Effector memory CD8-positive, alpha-beta T cell (primary cell): ENCODE data around the gene PADI4.

ENCODE experiments used
- ATAC-seq: fragments of 150-1000 bp; cut with Tn5 transposase; replicated peaks from 2 replicates; pipeline ENCODE4 v1.10.0; 2021; ENCODE audit warnings: mild to moderate bottlenecking, moderate library complexity
- DNase-seq, 3 experiments: peaks; one replicate each; pipeline ENCODE4 v3.0.0; 2021
- H3K27ac Mint-ChIP-seq, 2 donors: one replicate each; pipeline ENCODE4 v1.8.0; 2022; ENCODE audit warnings: mild to moderate bottlenecking in 2 of 2, mixed read lengths in 2 of 2, moderate library complexity in 2 of 2
- H3K27me3 Mint-ChIP-seq, 2 donors: one replicate each; pipeline ENCODE4 v1.8.0; 2022; ENCODE audit warnings: mixed read lengths in 2 of 2
- H3K36me3 Mint-ChIP-seq: one replicate; pipeline ENCODE4 v1.8.0; 2022; ENCODE audit warnings: mild to moderate bottlenecking, moderate library complexity, mixed read lengths; ENCODE audit not compliant: insufficient read depth
- H3K4me1 Mint-ChIP-seq, 2 donors: one replicate each; pipeline ENCODE4 v1.8.0; 2022; ENCODE audit warnings: low read depth in 2 of 2, mixed read lengths in 2 of 2
- H3K4me3 Mint-ChIP-seq, 2 donors: one replicate each; pipeline ENCODE4 v1.8.0; 2022; ENCODE audit warnings: mild to moderate bottlenecking in 2 of 2, mixed read lengths in 2 of 2, moderate library complexity in 2 of 2
- H3K9me3 Mint-ChIP-seq, 2 donors: one replicate each; pipeline ENCODE4 v1.8.0; 2022; ENCODE audit warnings: mixed read lengths in 2 of 2

The PADI4 gene

GRCh38 chr1:17370618-17371017 is 62.6 kb downstream of the PADI4 start:
- Mint-ChIP-seq H3K36me3 (peaks cover 3% of the 10 kb centered on the region), H3K9me3 (no peaks in the 10 kb centered on the region), H3K27me3 (peaks cover 9 to 42% of the 10 kb centered on the region in 2 donors), H3K4me3 (no peak overlapping the region), H3K4me1 (no peaks in the 10 kb centered on the region), H3K27ac (no peak overlapping the region)
- no peak for DNase-seq
- ATAC-seq: no peak

DNA sequence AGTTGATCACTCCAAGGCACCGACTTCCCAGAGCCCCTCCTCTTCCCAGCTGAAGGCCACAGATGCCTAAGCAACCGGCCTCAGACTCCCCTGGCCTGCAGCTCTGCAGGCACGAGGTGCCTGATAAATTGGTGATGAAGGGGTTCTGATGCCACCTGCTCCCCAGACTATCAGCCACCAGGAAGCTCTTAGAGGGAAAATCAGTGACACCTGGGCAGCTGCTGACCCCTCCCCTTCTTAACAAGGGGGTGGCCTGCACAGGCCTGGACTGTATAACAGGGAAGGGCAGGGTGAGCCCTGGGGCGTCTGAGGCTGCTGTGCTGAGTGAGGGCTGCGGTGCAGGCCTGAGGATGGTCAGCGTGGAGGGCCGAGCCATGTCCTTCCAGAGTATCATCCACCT is 63.9 kb downstream of the PADI4 start, which contains the start of gene PADI6:
PADI6 (plus strand) TSS at position 301 of the 400 bp plus-strand sequence; CDS start at position 351, 50 bp downstream.
- DNase-seq (no peak), ATAC-seq (no peak)
- Mint-ChIP-seq H3K4me1 (no peaks in the 10 kb centered on the region), H3K9me3 (no peaks in the 10 kb centered on the region), H3K27me3 (peaks cover 5 to 33% of the 10 kb centered on the region in 2 donors), H3K4me3 (no peak within 1 kb of the TSS), H3K27ac (no peak within 1 kb of the TSS), H3K36me3 (peaks cover 3% of the 10 kb centered on the region)

GRCh38 chr1:17372955-17373354 is 65.0 kb downstream of the PADI4 start:
- H3K9me3 Mint-ChIP-seq: no peaks in the 10 kb centered on the region
- peaks cover 3% of the 10 kb centered on the region for H3K36me3 Mint-ChIP-seq
- ATAC-seq (no peak), DNase-seq (no peak)
- peaks cover 14 to 33% of the 10 kb centered on the region in 2 donors for H3K27me3 Mint-ChIP-seq
- no peak overlapping the region for H3K4me3 Mint-ChIP-seq
- H3K4me1 Mint-ChIP-seq: no peaks in the 10 kb centered on the region
- no peak overlapping the region for H3K27ac Mint-ChIP-seq

DNA sequence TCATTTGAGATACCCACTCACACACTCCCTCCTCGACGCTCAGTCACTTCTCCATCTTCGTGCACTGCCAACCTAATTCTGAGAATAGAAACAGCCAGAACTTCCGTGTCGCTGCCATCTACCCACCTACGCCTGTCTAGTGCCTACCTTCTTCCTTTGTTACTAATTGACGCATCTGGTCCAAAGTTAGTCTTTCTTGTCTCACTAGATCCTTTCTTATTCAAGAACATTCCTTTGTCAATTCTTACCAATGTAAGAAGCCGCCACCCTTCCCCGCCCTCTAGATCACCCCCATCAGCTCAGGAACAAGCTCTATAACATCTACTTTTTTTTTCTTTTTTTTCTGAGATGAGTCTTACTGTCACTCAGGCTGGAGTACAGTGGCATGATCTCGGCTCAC is 67.7 kb downstream of the PADI4 start:
- no peaks in the 10 kb centered on the region for H3K9me3 Mint-ChIP-seq
- H3K4me1 Mint-ChIP-seq: no peaks in the 10 kb centered on the region
- H3K27me3 Mint-ChIP-seq: peaks cover 20 to 50% of the 10 kb centered on the region in 2 donors
- ATAC-seq: no peak
- H3K27ac Mint-ChIP-seq: no peak overlapping the region
- H3K4me3 Mint-ChIP-seq: no peak overlapping the region
- peaks cover 3% of the 10 kb centered on the region for H3K36me3 Mint-ChIP-seq
- no peak for DNase-seq

GRCh38 chr1:17377325-17377953 is 69.4 kb downstream of the PADI4 start:
- ATAC-seq (no peak), DNase-seq (no peak)
- H3K36me3 Mint-ChIP-seq: peaks cover 3% of the 10 kb centered on the region
- H3K27ac Mint-ChIP-seq: no peak overlapping the region
- no peaks in the 10 kb centered on the region for H3K9me3 Mint-ChIP-seq
- H3K27me3 Mint-ChIP-seq: peaks cover 34 to 59% of the 10 kb centered on the region in 2 donors
- no peak overlapping the region for H3K4me3 Mint-ChIP-seq
- H3K4me1 Mint-ChIP-seq: no peaks in the 10 kb centered on the region

DNA sequence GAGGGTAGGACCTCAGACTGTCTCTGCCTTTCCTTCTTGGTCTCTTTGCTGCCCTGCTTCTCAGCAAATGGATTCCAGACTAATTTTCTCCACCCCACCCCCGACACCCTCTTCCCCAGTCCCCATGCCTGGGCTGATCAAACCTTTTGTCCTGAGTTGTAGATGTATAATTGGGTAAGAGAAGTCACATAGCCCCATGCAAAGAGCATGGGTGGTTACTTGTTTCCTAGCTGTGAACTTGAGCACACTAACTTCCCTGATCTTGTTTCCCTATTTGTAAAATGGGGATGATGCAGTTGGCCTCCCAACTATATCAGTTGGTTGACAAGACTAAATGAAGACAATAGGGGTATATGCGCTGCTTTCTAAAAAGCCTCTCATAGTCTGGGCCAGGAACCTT is 73.2 kb downstream of the PADI4 start:
- H3K27me3 Mint-ChIP-seq: peaks cover 43 to 57% of the 10 kb centered on the region in 2 donors
- no peaks in the 10 kb centered on the region for H3K4me1 Mint-ChIP-seq
- no peaks in the 10 kb centered on the region for H3K9me3 Mint-ChIP-seq
- ATAC-seq (no peak), DNase-seq (no peak)
- no peak overlapping the region for H3K27ac Mint-ChIP-seq
- H3K4me3 Mint-ChIP-seq: no peak overlapping the region
- H3K36me3 Mint-ChIP-seq: no peaks in the 10 kb centered on the region

DNA sequence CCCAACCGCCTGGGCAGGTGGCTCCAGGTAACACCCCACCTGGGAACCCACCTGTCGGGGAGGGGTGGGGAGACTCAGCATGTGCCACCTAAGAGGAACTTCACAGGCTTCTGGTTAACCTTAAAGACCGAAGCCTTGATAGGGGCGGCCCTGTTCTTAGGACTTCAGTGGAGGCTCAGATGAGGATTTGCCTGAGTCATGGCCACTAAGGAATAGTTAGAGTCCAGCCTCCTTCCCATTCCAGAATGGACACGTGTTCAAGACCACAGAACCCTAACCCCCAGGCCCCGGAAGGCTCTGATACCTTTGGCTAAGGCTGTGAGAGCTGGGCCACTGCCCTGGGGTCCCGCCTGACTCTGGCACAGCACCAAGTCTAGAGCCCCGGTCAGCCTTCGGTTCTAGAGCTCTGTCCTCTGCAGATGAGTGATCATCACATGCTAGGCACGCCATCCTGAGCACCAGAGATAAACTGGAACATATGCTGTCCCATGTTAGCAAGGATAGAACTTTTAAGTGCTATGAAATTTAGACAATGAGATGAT is 84.3 kb downstream of the PADI4 start:
- Mint-ChIP-seq H3K9me3 (no peaks in the 10 kb centered on the region), H3K4me3 (no peak overlapping the region), H3K4me1 (peaks cover 0 to 6% of the 10 kb centered on the region in 2 donors), H3K27ac (peak overlapping the region in 1 of 2 donors; percentile 73), H3K27me3 (no peaks in the 10 kb centered on the region), H3K36me3 (peaks cover 6% of the 10 kb centered on the region)
- ATAC-seq: no peak
- no peak for DNase-seq

DNA sequence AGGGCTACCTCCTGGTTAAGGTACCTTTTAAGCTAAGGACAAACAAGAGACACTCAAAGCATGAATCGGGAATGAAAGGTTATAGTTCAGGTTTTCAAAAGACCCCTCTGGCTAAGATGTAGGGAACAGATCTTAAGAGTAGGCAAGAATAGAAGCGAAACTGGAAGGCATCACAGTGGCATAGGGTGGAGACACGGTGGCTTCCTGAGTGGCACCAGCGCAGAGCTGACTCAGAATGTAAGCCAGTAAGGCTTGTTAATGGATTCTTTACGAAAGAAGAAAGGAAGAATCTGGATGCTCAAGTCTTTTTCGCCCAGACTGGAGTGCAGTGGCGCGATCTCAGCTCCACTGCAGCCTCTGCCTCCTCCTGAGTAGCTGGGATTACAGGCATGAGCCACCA is 85.2 kb downstream of the PADI4 start:
- DNase-seq (no peak), ATAC-seq (peak; percentile 69)
- Mint-ChIP-seq H3K4me3 (peak overlapping the region in 1 of 2 donors; percentile 31), H3K27ac (peak overlapping the region in 1 of 2 donors; percentile 73), H3K36me3 (peaks cover 6% of the 10 kb centered on the region), H3K9me3 (no peaks in the 10 kb centered on the region), H3K4me1 (peaks cover 0 to 6% of the 10 kb centered on the region in 2 donors), H3K27me3 (no peaks in the 10 kb centered on the region)

GRCh38 chr1:17397910-17398695 is 90.1 kb downstream of the PADI4 start:
- peaks cover 6% of the 10 kb centered on the region for H3K36me3 Mint-ChIP-seq
- DNase-seq: no peak
- no peak overlapping the region for H3K27ac Mint-ChIP-seq
- H3K9me3 Mint-ChIP-seq: no peaks in the 10 kb centered on the region
- no peak for ATAC-seq
- H3K4me1 Mint-ChIP-seq: peaks cover 0 to 3% of the 10 kb centered on the region in 2 donors
- no peak overlapping the region for H3K4me3 Mint-ChIP-seq
- no peaks in the 10 kb centered on the region for H3K27me3 Mint-ChIP-seq

- ATAC-seq: no peak
- no peaks in the 10 kb centered on the region for H3K4me1 Mint-ChIP-seq
- H3K27ac Mint-ChIP-seq: no peak overlapping the region
These were observed 92.8 kb downstream of the PADI4 start for GRCh38 chr1:17400725-17401341.

GRCh38 chr1:17401841-17402240 is 93.8 kb downstream of the PADI4 start:
- no peak for ATAC-seq
- H3K9me3 Mint-ChIP-seq: no peaks in the 10 kb centered on the region
- no peak overlapping the region for H3K4me3 Mint-ChIP-seq
- H3K4me1 Mint-ChIP-seq: peaks cover 0 to 2% of the 10 kb centered on the region in 2 donors
- H3K27ac Mint-ChIP-seq: no peak overlapping the region
- DNase-seq: no peak
- peaks cover 13% of the 10 kb centered on the region for H3K36me3 Mint-ChIP-seq
- H3K27me3 Mint-ChIP-seq: no peaks in the 10 kb centered on the region

More at GRCh38 chr1:17400725-17401341, 92.8 kb downstream of the PADI4 start:
- H3K36me3 Mint-ChIP-seq: peaks cover 8% of the 10 kb centered on the region
- H3K9me3 Mint-ChIP-seq: no peaks in the 10 kb centered on the region
- H3K4me3 Mint-ChIP-seq: no peak overlapping the region
- H3K27me3 Mint-ChIP-seq: no peaks in the 10 kb centered on the region
- no peak for DNase-seq

GRCh38 chr1:17403081-17403480 is 95.1 kb downstream of the PADI4 start:
- DNase-seq (no peak), ATAC-seq (no peak)
- no peak overlapping the region for H3K27ac Mint-ChIP-seq
- no peaks in the 10 kb centered on the region for H3K9me3 Mint-ChIP-seq
- H3K4me3 Mint-ChIP-seq: no peak overlapping the region
- H3K36me3 Mint-ChIP-seq: peaks cover 21% of the 10 kb centered on the region
- peaks cover 0 to 2% of the 10 kb centered on the region in 2 donors for H3K4me1 Mint-ChIP-seq
- no peaks in the 10 kb centered on the region for H3K27me3 Mint-ChIP-seq

DNA sequence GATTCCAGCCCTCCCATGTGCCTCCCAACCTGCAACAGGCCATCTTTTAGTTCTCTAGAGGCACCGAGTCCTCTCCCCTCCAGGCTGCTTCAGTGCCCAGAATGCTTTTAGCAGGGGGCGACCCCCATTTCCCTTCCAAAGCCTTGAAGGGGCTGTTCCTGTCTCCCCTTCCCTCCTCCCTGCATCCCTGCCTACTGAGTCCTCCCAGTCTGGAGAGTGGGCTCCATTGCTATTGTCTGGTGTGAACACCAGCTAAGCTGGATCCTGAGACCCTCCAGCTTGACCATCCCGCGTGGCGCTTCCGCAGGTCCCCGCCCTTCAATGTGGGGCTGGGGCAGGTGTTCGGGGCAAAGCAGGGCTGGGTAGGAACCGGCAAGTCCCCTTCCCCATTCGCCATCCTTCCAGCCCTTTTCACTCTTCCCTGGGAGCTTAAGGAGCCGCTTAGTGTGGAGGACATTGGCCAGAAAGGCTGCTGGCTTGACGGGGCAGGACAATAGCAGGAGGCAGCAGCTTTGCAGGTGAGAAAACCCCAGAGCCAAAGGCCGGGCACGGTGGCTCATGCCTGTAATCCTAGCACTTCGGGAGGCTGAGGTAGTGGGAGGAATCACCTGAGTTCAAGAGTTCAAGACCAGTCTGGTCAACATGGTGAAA is 96.2 kb downstream of the PADI4 start:
- peaks cover 32% of the 10 kb centered on the region for H3K36me3 Mint-ChIP-seq
- ATAC-seq: no peak
- H3K27ac Mint-ChIP-seq: peak overlapping the region in 1 of 2 donors; percentile 29
- no peaks in the 10 kb centered on the region for H3K27me3 Mint-ChIP-seq
- no peak for DNase-seq
- no peak overlapping the region for H3K4me3 Mint-ChIP-seq
- H3K9me3 Mint-ChIP-seq: no peaks in the 10 kb centered on the region
- H3K4me1 Mint-ChIP-seq: peaks cover 0 to 5% of the 10 kb centered on the region in 2 donors
